ENCODE results near the gene PPP6C. TPM values are rescaled to one million over a fixed set of nuclear protein-coding genes. Genes with fewer than 3 reads are reported as not detected.

Gene PPP6C
- total RNA-seq, 1 experiment from 2014 or later = 40.5 TPM

Other genes with a start within 250 kb of the PPP6C start
- 14.2 and 23.3 TPM in 2 replicates for gene GOLGA1, start 248.7 kb downstream of the PPP6C start, total RNA-seq (2014; rRNA removed; shearing (Covaris generic); ENCODE audit: low replicate concordance)
- 10.2 and 35.3 TPM in 2 replicates for gene SCAI, start 46.3 kb downstream of the PPP6C start, total RNA-seq (2014; rRNA removed; shearing (Covaris generic); ENCODE audit: low replicate concordance)
- gene RABEPK, start 10.7 kb upstream of the PPP6C start, total RNA-seq (2014; rRNA removed; shearing (Covaris generic); ENCODE audit: low replicate concordance) = 22.4 and 22.6 TPM in 2 replicates
- gene HSPA5, start 51.5 kb upstream of the PPP6C start, total RNA-seq (2014; rRNA removed; shearing (Covaris generic); ENCODE audit: low replicate concordance) = 37.2 and 40.9 TPM in 2 replicates
- gene GAPVD1, start 72.0 kb upstream of the PPP6C start, total RNA-seq (2014; rRNA removed; shearing (Covaris generic); ENCODE audit: low replicate concordance) = 31.2 and 50.7 TPM in 2 replicates

Data from Karpas-422 (cell line).